K562 (cell line): ENCODE measurements around the gene PRDM1. TPM values are rescaled to one million over a fixed set of nuclear protein-coding genes. Genes with fewer than 3 reads are reported as not detected.
A peak's percentile ranks its signal among the peaks of the same experiment; 100 is the strongest.

ENCODE experiments used
- ATAC-seq: fragments of 200-7000 bp; cut with Tn5 transposase; 3 replicates; pipeline ENCODE4 v1.9.1; 2020; ENCODE audit warnings: moderate library complexity
- BruUV-seq: library from RNA; stranded (reverse); fragments of 400-500 nt; replicated peaks from 2 replicates; lab custom pipeline; 2021; lab: Mats Ljungman, UMichigan
- CTCF ChIA-PET: fragments of 300-600 bp; formaldehyde crosslinking; extraction: SDS; loops from one replicate; lab custom pipeline; 2021; ENCODE audit warnings: low intra/inter-chr PET ratio; lab: Yijun Ruan, JAX
- POLR2A ChIA-PET: fragments of 300-600, 350-650 bp; sonication (Branson Sonifier 250); formaldehyde crosslinking; extraction: SDS; loops from one replicate; lab custom pipeline; 2021; ENCODE audit warnings: antibody characterized with exemption, inconsistent platforms; lab: Yijun Ruan, JAX
- DNase-seq, 4 experiments: peaks; one replicate each; pipeline versions ENCODE4 v3.0.0 to v3.0.0-alpha.2; 2011 to 2018; ENCODE audit warnings: low spot score in 3 of 4, mixed read lengths in 3 of 4; ENCODE audit errors: extremely low read depth in 1 of 4
- FAIRE-seq: peaks from 2 replicates; lab custom pipeline; 2011; peaks lifted over from hg19 to GRCh38; lab: Jason Lieb, UNC
- H2AFZ ChIP-seq: 2 replicates; pipeline ENCODE4 v1.6.0; 2011; ENCODE audit warnings: low read depth, low read length, control low read depth, inconsistent platforms
- H3K27ac ChIP-seq: fragments of 200-600 bp; 3 replicates; pipeline ENCODE4 v1.8.0; 2011; ENCODE audit warnings: low read depth, mild to moderate bottlenecking, control low read depth, inconsistent platforms, low read length, moderate library complexity, mixed read lengths; ENCODE audit errors: extremely low read depth
- H3K27me3 ChIP-seq, 2 experiments: fragments of 300-600 bp in 1 of 2; 2 replicates in 1 of 2; 3 replicates in 1 of 2; pipeline versions ENCODE4 v1.6.0 to v1.8.0; 2011; ENCODE audit warnings: inconsistent platforms in 2 of 2, low read length in 2 of 2, mild to moderate bottlenecking in 1 of 2, mixed read lengths in 1 of 2, moderate library complexity in 1 of 2; ENCODE audit not compliant: control insufficient read depth in 2 of 2, insufficient read depth in 2 of 2
- H3K36me3 ChIP-seq: fragments of 300-600 bp; 3 replicates; pipeline ENCODE4 v1.8.0; 2011; ENCODE audit warnings: mild to moderate bottlenecking, low read length, inconsistent platforms; ENCODE audit not compliant: control insufficient read depth, insufficient read depth
- H3K4me1 ChIP-seq, 2 experiments: fragments of 200-600 bp in 1 of 2; replicated peaks in 1 of 2; 2 replicates in 1 of 2; 3 replicates in 1 of 2; pipeline versions ENCODE4 v1.5.1 to v1.8.0; 2011; ENCODE audit warnings: inconsistent platforms in 2 of 2, low read length in 2 of 2, mild to moderate bottlenecking in 1 of 2, mixed read lengths in 1 of 2, moderate library complexity in 1 of 2; ENCODE audit not compliant: control insufficient read depth in 2 of 2, insufficient read depth in 2 of 2
- H3K4me2 ChIP-seq: 2 replicates; pipeline ENCODE4 v1.6.1; 2011; ENCODE audit warnings: low read length, control low read depth, inconsistent platforms, mixed read lengths; ENCODE audit not compliant: insufficient read depth
- H3K4me3 ChIP-seq: fragments of 200-600 bp; sonication (generic), shearing (Covaris generic); 2 replicates; pipeline ENCODE4 v1.5.1; 2016; ENCODE audit warnings: control low read depth, inconsistent platforms
- H3K79me2 ChIP-seq: fragments of 200-600 bp; 3 replicates; pipeline ENCODE4 v1.8.0; 2011; ENCODE audit warnings: low read length, inconsistent platforms; ENCODE audit not compliant: control insufficient read depth, insufficient read depth
- H3K9ac ChIP-seq, 2 experiments: 2 replicates each; pipeline versions ENCODE4 v1.6.0 to v1.6.1; 2011; ENCODE audit warnings: low read depth in 2 of 2, low read length in 2 of 2, control low read depth in 1 of 2, inconsistent platforms in 1 of 2, mild to moderate bottlenecking in 1 of 2, mixed read lengths in 1 of 2; ENCODE audit not compliant: insufficient read depth in 1 of 2
- H3K9me1 ChIP-seq: one replicate; pipeline ENCODE4 v1.6.0; 2011; ENCODE audit warnings: inconsistent platforms, mild to moderate bottlenecking, low read length, moderate library complexity; ENCODE audit not compliant: control insufficient read depth, insufficient read depth
- H3K9me3 ChIP-seq: replicated peaks from 2 replicates; pipeline ENCODE4 v1.5.1; 2011; ENCODE audit warnings: low read depth, low read length, inconsistent platforms; ENCODE audit not compliant: control insufficient read depth, insufficient read depth
- H4K20me1 ChIP-seq: replicated peaks from 2 replicates; pipeline ENCODE4 v1.6.1; 2011; ENCODE audit warnings: low read length, inconsistent platforms, mixed read lengths; ENCODE audit not compliant: control insufficient read depth, insufficient read depth
- HMBOX1 ChIP-seq: sonication (generic); IDR thresholded peaks from 2 replicates; pipeline ENCODE4 v1.6.1; 2016
- MITF ChIP-seq: IDR thresholded peaks from 2 replicates; pipeline ENCODE4 v1.6.1; 2014; ENCODE audit warnings: antibody characterized with exemption
- WGBS: fragments of 100-300 bp; shearing (Covaris generic); methylation state at CpG from one replicate; pipeline ENCODE4 v1.1.6; 2016; ENCODE audit warnings: low coverage, mixed read lengths; ENCODE audit not compliant: insufficient coverage; ENCODE audit errors: missing lambda C conversion rate; 5-methylcytosine and 5-hydroxymethylcytosine counted together
- in situ Hi-C: fragments of 300-500 bp; cut with MboI; formaldehyde crosslinking; loops from 4 replicates; pipeline ENCODE4 v1.15.0; 2018; ENCODE audit warnings: inconsistent platforms, mixed read lengths
- intact Hi-C: fragments of 100-400 bp; cut with micrococcal nuclease; formaldehyde crosslinking; loops from 2 replicates; pipeline ENCODE4 v1.14.2; 2022
- polyA plus RNA-seq, 8 experiments: library from polyadenylated mRNA; depleted of rRNA in 4 of 8; stranded (reverse) in 5 of 8; unstranded in 3 of 8; fragments of >200 nt; fragmentation: Nextera tagmentation in 2 of 8; fragmentation: Illumina TruSeq in 1 of 8; extraction: Ambion mirVana in 2 of 8; extraction: Trizol in 1 of 8; gene quantifications; 2 replicates each; pipeline versions ENCODE4 v1.2.1 to v1.2.3, GENCODE V29; 2011 to 2014; ENCODE audit warnings: inconsistent platforms in 1 of 8, missing spikeins in 1 of 8
- total RNA-seq, 7 experiments: library from RNA; depleted of rRNA in 6 of 7; stranded (reverse); fragments of >200 nt in 6 of 7; fragmentation: Illumina TruSeq in 2 of 7; extraction: Trizol in 2 of 7; gene quantifications; 2 replicates each; pipeline versions ENCODE4 v1.2.1 to v1.2.3, GENCODE V29; 2011 to 2021; ENCODE audit warnings: low replicate concordance in 1 of 7

The PRDM1 gene
- total and polyA plus RNA-seq, 9 of the 15 experiments (the other 6 are each of a cell fraction or from before 2014, with no cell fraction given) = 0.09 to 0.89 (median 0.27) TPM

GRCh38 chr6:106147476-106147875 is 61.3 kb downstream of the PRDM1 start:
- 0% methylated on average over 2 of the region's 2 CpGs for WGBS
- no peak for DNase-seq
- H3K9me3 ChIP-seq = no peaks in the 10 kb centered on the region
- CTCF ChIA-PET = no interaction called here
- no peak overlapping the region for H3K9ac ChIP-seq
- no peak overlapping the region for H3K4me3 ChIP-seq
- H3K36me3 ChIP-seq = no peaks in the 10 kb centered on the region
- H3K4me1 ChIP-seq = peaks cover 9 to 12% of the 10 kb centered on the region in 2 experiments; a peak in 4 of 5 replicates
- no peaks in the 10 kb centered on the region for H3K79me2 ChIP-seq
- intact Hi-C loops = no loop called here
- no peak for FAIRE-seq
- H2AFZ ChIP-seq = no peak overlapping the region
- POLR2A ChIA-PET = interaction anchor here (1.2 to 1.6 kb wide), 2 partner anchors 9 to 11 kb away, joined by 3 read pairs; no protein-coding TSS in a partner anchor
- H3K4me2 ChIP-seq = peak overlapping the region; percentile 36; the same call in 1 of the 2 replicates
- ATAC-seq = no peak
- no TSS peak for BruUV-seq
- H3K27me3 ChIP-seq = no peaks in the 10 kb centered on the region
- H3K9me1 ChIP-seq = no peaks in the 10 kb centered on the region
- 0 out of 2 replicates have a peak, but pooled peaks cover 3% of the 10 kb centered on the region for H4K20me1 ChIP-seq
- 0 out of 2 replicates have a peak, but pooled peaks have one; percentile 35 for TF ChIP-seq HMBOX1
- no peak for TF ChIP-seq MITF
- no peak overlapping the region for H3K27ac ChIP-seq
- in situ Hi-C loops = no loop called here
